Stimulated activated CD8-positive, alpha-beta memory T cell treated with anti-CD3 and anti-CD28 coated beads, Interleukin-2, amount 100 ng/mL, for 1 hour (primary cell): ENCODE results near the gene LEUTX.
"Not testable (repeated sequence)": the region's sequence is repeated elsewhere in the genome, so short reads cannot be mapped to it uniquely, and the experiment has no call there.

Source experiments
- DNase-seq, 2 donors: peaks; one replicate each; pipeline ENCODE4 v3.0.0-alpha.2; 2020; ENCODE audit warnings: low read depth in 2 of 2

LEUTX gene, protein sequence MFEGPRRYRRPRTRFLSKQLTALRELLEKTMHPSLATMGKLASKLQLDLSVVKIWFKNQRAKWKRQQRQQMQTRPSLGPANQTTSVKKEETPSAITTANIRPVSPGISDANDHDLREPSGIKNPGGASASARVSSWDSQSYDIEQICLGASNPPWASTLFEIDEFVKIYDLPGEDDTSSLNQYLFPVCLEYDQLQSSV

DNA sequence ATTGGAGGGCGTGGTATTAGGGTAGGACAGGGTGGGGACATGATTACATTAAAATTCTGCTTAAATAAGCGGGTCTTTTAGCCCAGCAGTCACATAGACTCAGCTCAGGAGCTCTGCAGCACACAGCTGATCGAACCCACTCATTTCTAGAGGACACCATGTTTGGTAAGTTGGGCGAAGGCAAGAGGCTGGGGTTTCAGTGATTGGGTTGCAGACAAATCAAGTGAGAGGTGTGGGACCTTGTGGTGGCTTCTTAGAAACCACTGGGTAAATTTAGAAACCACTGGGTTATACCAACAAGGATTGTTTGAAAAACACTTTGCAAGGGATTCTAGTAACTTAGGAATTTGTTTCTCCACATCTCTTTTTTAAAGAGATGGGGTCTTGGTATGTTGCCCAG is at the start of gene LEUTX:
TSS of gene LEUTX (plus strand) at position 92 of the 400 bp plus-strand sequence. CDS start at position 159, 67 bp downstream.
- DNase-seq = no peak

DNA sequence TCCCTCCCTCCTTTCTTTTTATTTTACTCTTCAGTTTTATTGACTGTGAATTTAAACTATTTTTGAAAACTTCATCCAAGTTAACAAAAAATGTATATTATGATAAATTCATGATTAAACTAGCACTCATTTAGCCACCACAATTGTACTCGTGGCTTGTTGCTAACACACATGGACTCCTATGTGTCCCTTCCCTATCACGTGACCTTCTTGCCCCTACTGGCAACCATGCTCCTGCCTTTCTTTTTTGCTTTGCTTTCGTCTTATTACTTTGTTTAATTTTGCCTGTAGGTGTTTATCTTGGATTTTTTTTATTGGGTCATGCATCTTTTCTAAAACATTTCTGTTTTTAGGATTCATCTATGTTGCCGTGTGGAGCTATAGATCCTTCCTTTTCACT is 49.1 kb upstream of the LEUTX start:
- no peak for DNase-seq

DNA sequence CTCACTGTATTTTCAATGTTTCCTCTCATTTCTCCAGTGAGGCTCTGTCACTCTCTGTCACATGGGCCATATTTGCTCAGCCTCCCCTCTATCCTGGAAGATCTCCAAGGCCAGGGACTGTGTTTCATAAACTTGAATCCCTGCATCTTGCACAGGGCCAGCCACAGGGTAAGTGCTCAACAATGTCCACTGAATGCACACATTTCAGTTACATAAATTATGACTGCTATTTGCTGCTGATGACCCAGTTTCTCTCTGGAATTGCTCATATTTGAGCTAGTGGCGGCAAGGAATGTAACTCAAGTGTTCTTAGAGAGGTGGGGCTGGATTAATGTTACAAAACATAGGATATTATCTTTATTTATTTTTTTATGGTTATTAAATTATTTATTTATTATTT is 47.0 kb upstream of the LEUTX start:
- DNase-seq = no peak

DNA sequence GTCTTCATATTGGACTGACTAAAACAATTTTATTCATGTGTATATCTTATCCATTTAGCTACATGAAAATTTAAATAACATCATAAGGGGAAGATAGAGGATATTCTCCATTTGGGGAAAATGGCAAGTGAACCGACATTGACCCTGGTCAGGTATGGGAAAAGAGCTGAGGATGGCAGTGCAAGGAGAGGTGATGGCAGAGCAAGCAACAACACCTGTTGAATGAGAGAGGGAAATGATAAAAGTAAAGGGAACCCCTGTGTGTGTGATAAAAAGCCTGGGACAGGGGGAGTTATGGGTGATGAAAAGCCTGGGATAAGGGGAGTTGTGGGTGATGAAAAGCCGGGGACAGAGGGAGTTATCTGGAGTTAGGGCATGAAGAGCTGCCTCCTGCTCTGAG is 44.8 kb upstream of the LEUTX start:
- no peak for DNase-seq

DNA sequence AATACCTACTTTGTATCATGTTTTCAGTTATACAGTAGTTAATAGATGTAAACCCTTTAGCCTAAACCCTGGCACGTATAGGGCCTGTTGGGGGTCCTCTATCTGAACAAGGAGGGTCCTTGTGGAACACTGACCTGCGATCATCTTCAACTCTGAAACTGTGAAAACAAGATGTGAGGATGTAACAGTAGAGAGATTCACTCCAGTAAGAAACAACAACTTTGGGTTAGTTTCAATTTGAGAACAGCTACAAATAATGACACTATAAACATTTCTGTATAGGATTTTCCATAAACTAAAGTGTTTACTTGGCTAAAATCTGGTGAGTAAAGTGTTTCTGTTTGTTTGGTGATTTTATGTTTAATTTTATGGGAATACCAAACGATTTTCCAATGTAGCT is 43.0 kb upstream of the LEUTX start:
- DNase-seq = no peak

DNA sequence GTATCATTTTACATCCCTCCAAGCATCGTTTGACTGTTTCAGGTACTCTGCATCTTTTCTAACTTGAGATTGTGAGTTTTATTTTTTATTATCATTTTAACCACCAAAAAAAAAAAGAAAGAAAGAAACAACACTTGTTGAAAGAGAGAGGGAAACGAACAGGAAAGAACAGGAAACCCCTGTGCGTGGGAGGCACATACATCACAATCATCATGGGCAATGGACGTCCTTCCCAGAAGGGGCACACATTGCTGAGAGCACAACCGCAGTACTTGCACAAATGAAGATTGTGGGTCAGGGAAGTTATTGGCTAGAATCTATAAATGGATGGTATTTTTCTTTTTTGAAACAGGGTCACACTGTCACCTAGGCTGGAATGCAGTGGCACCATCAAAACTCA is 42.6 kb upstream of the LEUTX start:
- no peak for DNase-seq

DNA sequence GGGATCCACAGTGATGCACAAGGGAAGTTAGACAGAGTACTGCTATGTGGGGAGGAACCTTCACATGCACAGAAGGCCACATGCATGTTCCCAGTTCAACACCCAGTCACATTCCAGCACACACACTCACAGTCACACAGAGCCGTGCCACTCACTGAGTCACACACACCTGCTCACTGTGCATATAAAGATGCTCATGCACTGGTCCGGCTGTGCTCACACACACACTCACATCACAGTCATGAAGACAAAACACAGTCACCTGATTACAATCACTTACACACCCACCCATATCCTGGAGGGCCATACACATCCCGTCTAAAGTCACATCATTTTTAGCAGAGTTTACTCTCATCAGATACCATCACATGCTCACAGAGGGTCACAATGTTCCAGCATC is 41.3 kb upstream of the LEUTX start:
- DNase-seq = no peak

DNA sequence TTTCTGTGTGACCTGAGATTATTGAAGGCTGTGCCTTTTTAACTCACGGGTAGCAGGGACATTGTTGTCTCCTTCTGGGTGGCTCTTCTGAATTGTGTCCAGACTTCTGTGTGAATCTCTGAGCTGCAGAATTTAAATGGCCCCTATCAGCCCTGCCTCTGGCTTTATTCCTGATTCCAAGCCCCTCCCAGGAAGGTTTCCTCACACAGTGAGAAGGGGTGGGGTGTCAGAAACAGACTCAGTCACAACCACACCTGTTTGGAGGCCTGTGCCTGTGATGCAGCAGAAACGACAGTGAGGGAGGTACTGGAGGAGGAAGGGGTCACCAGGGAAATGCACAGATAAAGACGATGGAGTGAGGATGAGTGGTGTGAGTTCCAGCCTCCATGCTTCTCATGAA is 40.8 kb upstream of the LEUTX start, which contains the start of gene CLC:
TSS of gene CLC (minus strand) at position 139 of the 400 bp plus-strand sequence. CDS start at position 62, 77 bp downstream.
- no peak for DNase-seq

DNA sequence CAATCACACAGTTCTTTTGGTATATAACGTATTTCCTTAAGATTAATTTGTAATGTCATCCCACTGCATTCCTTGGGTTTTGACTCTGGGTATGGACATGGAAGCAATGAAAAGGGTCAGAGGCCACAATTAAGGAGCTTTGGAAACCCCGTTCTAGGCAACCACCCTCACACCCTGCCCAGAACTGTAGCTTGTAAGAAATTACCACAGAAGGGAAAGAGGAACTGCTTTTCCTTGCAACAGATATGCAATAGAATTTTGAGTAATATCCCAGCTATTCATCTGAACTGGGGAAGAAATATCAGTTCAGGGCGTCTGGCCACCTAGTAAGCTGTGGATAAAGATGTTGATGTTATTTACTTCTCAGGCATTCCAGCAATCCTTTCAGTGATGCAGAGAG is 39.8 kb upstream of the LEUTX start:
- DNase-seq = no peak

DNA sequence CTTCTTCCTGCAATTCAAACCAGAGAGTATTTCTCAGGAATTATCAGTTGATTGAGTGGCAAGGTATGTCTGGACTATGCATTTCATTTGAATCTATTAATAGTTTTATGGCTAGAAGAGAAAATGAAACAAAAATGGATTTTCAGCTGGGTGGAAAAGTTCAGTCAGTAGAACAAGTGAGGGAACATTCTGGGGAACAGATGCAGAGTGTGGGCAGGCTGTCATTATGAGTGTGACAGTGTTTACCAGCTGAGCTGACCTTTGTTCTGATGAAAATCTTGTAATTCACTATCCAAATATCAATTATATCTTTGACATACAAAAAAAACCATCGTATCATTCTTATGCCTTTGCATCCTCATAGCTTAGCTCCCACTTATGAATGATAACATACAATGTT is 38.3 kb upstream of the LEUTX start:
- DNase-seq = no peak

DNA sequence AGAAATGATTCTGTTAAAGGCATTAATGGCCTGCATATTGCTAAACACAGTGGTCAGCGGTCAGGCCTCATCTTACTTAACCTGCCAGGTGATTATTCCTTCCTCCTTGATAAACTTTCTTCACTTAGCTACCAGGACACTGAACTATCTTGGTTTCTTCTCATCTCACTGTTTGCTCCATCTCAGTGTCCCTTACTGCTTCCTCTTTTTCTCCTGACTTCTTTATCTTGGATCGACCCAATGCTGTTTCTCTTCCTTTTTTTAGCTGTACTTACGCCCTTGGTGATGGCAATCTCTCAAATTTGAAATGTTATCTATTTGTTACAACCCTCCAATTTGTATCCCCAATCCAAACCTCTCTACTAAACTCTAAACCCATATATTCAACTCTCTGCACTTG is 33.0 kb upstream of the LEUTX start:
- DNase-seq = no peak

DNA sequence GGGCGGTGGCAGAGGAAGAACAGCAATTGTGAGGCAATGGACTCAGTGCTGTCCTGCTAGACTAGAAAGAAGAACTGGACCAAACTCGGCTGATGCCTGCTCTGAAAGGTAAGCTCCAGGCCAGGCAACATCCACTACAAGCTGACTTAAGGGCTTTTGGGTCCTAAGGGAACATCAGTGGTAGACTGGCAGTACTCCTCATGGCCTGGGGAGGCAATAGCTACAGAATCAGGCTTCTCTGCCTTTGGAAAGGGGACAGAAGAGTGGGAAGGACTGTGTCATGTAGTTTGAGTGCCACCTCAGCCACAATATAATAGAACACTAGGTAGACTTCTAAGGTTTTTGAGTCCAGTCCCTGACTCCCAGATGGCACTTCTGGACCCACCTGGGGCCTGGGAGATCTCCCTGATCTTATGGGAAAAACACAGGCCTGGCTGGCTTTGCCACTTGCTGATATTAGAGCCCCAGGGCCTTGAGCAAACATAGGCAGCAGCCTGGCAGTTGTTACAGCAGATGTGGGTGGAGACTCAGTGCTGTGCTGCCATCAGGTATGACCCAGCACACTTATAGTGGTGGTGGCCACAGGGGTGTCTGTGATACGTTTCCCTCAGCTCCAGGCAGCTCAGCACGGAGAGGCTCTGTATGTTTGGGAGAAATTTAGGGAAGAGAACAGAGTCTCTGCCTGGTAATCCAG is 31.7 kb upstream of the LEUTX start:
- no peak for DNase-seq

DNA sequence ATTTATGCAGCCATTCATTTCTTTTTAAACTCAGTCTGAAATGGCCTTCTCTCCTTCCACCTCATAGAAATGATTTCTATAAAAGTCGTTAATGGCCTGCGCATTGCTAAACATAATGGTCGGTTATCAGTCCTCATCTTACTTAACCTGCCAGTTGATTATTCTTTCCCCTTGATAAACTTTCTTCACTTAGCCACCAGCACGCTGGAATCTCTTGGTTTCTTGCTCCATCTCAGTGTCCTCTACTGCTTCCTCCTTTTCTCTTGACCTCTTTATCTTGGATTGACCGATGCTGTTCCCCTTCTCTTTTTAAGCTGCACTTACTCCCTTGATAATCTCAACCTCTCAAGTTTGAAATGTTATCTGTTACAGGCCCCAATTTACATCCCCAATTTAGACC is 28.7 kb upstream of the LEUTX start:
- no peak for DNase-seq

DNA sequence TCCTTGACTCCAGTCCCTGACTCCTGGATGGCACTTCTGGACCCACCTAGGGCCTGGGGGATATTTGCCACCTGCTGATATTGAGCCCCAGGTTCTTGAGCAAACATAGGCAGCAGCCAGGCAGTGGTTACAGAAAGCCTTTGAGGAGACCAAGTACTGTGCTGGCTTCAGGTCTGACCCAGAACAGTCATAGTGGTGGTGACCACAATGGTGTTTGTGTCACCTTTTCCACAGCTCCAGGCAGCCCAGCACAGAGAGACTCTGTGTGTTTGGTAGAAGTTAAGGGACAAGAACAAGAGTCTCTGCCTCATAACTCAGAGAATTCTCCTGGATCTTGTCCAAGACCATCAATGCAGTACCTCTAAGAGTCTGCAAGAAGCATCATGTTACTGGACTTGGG is 26.3 kb upstream of the LEUTX start:
- DNase-seq = no peak

DNA sequence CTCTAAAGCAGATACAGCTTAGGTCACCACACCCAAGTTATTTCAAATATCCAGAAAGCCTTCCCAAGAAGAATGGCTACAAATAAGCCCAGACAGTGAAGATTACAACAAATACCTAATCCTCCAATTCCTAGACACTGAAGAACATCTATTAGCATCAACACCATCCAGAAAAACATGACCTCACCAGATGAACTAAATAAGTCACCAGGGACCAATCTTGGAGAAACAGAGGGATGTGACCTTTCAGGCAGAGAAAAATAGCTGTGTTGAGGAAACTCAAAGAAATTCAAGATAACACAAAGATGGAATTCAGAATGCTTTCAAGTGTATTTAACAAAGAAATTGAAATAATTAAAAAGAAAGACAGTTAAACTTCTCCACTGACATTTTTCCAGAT is 25.9 kb upstream of the LEUTX start:
- DNase-seq = no peak

DNA sequence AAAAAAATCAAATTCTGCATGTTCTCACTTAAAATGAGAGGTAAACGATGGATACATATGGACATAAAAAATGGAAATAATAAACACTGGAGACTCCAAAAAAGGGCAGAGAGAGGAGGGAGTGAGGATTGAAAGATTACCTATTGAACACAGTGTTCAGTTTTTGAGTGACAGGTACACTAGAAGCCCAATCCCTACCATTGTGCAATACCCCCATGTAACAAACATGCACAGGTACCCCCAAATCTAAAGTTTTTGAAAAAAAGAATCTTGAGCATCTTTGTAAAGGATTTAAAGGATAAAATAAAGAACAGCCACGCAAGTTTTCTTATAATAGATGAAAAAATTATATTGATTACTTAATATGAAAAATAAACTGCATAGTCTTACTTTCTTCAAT is 24.1 kb upstream of the LEUTX start:
- DNase-seq = no peak

DNA sequence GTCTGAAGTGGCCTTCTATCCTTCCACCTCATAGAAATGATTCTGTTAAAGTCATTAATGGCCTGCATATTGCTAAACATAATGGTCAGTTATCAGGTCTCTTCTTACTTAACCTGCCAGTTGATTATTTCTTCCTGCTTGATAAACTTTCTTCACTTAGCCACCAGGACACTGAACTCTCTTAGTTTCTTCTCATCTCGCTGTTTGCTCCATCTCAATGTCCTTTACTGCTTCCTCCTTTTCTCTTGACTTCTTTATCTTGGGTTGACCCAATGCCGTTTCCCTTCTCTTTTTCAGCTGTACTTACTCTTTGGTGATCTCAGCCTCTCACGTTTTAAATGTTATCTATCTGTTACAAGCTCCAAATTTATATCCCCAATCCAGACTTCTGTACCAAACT is 23.7 kb upstream of the LEUTX start:
- no peak for DNase-seq

DNA sequence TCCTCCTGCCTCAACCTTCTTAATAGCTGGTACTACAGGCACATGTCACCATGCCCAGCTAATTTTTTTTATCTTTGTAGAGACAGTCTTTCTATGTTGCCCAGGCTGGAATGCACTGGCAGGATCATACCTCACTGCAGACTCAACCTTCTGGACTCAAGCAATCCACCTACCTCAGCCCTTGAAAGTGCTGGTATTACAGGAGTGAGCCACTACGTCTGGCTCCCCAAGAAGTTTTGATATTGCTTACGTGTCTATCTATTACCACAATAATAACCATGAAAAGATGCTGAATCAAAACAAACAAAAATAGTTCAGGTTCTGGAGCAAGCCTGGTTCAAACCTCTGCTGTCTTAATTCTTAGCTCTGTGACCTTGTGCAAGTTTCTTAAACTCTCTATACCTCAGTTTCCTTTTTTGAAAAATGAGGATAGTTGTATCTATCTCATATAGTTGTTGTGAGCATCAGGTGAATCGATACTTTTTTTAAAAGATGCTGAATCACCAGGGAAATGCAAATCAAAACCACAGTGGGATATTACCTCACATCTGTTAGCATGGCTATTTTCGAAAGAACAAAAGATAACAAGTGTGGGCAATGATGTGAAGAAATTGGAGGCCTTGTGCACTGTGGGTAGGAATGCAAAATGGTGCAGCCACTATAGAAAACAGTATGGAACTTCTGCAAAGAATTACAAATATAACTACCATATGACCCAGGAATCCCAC is 19.0 kb upstream of the LEUTX start:
- DNase-seq = no peak

DNA sequence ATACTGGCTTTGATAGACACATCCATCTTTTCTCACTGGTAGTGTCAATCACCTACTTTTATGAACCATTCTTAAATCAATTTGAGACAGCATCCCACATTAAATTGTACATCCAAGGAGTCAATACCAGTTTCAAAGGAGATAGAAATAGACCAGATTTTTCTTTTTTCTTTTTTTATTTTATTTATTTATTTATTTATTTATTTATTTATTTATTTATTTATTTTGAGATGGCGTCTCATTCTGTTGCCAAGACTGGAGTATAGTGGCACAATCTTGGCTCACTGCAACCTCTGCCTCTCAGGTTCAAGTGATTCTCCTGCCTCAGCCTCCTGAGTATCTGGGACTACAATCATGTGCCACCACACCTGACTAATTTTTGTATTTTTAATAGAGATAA is 16.8 kb upstream of the LEUTX start:
- DNase-seq = not testable (repeated sequence)

DNA sequence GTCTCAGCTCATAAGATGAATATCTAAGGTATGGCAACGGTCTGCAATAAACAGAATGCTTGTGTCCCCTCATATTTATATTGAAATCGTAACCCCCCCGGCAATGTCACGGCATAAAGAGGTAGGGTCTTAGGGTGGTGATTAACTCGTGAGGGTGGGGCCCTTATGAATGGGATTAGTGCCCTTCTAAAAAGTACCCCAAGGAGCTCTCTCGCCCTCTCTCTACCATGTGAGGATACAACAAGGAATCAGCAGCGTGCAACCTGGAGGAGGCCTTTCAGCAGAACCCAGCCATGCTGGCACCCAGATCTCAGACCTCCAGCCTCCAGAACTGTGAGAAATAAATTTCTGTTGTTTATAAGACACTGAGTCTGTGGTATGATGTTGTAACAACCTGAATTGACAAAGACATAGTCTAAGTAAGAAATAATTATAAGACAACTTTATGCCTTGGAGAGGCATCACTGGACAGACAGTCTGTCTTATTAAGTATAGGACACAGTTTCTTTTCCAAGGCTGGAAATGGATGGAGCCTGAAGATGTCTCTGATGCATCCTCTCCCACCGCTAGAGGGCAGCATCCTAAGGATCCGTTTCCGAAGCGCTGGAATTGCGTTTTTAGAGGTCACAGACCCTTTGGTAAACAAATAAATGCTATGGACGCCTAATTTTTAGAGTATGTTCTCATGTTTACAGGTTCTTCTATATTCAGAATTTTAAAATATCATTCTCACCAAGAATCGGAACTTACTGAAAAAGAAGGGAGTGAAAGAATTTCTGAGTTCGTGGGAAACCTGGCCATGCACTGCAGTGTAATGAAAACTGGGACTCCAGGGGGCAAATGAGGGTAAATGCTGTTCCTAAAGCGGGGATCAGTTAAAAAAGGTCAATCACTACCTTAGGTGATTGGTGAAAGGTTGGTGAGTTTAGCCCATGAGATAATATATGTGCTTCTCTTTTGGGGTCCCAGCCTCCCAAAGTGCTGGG is 13.3 kb upstream of the LEUTX start:
- DNase-seq = peak in 1 of 2 donors; percentile 5

DNA sequence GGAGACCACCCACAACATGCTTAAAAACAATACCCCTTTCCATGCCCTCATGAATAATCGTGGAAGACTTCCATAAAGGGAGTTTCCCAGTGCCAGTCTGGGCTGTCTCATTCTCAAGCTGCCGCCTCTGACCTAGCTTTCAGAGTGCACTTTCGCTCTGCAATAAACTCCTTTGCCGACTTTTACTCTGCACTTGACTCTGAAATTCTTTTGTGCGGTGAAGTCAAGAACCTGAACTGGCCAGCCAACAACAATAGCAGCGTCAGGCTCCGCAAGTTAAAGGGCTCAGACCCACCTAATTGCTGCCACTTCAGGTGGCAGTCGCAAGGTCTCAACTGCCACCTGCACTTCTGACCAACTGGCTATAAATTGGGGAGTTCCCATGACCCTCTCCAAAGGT is 10.3 kb upstream of the LEUTX start:
- no peak for DNase-seq

DNA sequence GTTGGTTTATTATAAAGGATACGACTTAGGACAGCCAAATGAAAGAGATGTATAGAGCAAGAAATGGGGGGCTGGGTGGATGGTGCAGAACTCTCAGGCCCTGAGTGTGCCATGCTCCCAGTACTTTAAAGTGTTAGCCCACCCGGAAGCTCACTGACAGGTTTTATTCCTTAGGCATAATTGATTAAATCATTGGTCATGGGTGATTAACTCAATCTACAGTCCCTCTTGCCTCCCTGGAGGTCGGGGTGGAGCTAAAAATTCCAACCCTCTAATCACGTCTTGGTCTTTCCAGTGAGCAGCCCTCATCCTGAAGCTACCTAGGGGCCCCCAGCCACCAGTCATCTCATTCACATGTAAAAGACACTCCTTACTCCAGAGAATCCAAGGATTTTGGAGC is 9.9 kb upstream of the LEUTX start:
- DNase-seq = no peak
